CD4-positive, alpha-beta T cell treated with Interleukin-12 subunit alpha and Interleukin-12 subunit beta, for 1 hour (primary cell): Measurements from ENCODE around the gene KIT.

Experiments
- DNase-seq: peaks from one replicate; pipeline ENCODE4 v3.0.0-alpha.2; 2020

KIT gene

DNA sequence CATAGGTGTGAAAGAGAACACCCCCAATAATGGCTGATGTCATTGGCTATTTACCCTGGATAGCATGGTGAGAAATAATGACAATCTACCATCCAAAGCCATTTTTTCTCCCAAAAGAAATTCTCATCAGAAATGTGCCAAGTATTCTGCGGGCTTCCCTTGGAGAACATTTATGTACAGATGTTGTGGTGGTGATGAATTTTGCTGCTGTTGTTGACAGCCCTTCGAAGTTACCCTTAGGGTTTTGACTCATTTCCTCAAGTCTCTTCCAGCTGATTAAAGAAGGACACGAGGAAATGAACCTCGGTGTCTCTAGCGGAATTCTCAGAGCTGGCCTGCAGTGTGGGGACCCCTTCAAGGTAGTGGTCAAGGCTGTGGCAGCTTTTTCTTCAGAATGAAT lies 3.4 kb downstream of the KIT start:
- DNase-seq: no peak

GRCh38 chr4:54661686-54662085 lies 3.9 kb downstream of the KIT start:
- no peak for DNase-seq

GRCh38 chr4:54662123-54662522 lies 4.4 kb downstream of the KIT start:
- no peak for DNase-seq

DNA sequence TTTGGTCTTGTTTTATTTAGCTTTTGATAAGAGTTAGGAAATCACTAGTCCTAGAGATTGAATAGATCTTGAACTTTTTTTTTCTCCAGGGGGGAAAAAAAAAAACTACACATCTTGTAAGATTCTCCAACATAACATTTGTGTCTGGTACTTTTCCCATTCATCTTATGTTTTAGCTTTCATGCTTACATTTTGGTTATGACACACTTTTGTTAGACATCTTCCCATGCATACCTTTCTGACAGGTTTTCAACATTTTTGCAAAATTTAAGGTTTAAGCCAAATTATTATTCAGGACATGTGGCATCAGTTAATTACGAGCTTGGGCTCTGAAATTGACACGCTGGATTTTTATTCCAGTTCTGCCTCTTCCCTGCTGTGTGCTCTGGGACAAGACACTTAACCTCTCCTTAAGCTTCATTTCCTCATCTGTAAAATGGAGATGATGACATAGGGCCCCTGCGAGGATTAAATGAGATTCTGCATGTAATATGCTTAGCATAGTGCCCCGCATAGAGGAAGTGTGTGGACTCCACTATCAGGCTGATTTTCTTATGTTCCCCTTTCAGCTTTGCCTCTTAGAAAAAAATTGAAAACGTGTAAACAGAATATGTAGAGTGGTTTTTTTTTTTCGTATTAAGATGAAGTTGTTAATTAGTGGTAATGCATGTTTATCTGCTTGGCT lies 5.3 kb downstream of the KIT start:
- DNase-seq: no peak

- DNase-seq: no peak
These were observed 6.6 kb downstream of the KIT start for GRCh38 chr4:54664400-54664799.

- no peak for DNase-seq
These were observed 10.4 kb downstream of the KIT start for GRCh38 chr4:54668014-54668611.

GRCh38 chr4:54669831-54670230 lies 12.1 kb downstream of the KIT start:
- no peak for DNase-seq

GRCh38 chr4:54675721-54676461 lies 18.1 kb downstream of the KIT start:
- DNase-seq: no peak

GRCh38 chr4:54676658-54677057 lies 18.9 kb downstream of the KIT start:
- DNase-seq: no peak

DNA sequence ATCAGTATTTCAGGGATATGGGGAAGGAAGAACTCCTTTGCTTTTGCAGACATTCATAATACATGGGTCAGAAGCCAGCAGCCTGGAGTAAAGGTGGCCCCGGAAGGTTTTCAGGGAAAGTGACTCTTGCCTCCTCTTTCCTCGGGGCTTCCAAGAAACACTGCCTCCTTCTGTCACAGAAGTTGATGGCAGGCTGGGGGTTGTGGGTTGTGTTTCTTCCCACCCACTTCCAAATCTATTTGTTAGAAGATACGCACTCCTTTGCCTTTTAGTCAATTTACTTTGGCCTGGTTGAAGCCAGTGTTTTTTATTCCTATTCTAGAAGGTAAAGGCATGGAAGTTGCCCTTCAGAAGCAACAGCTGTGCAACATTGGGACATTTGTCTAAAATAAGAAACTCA lies 19.7 kb downstream of the KIT start:
- DNase-seq: no peak

- no peak for DNase-seq
These were observed 20.3 kb downstream of the KIT start for GRCh38 chr4:54677853-54678650.

- no peak for DNase-seq
These were observed 21.1 kb downstream of the KIT start for GRCh38 chr4:54678826-54679225.

DNA sequence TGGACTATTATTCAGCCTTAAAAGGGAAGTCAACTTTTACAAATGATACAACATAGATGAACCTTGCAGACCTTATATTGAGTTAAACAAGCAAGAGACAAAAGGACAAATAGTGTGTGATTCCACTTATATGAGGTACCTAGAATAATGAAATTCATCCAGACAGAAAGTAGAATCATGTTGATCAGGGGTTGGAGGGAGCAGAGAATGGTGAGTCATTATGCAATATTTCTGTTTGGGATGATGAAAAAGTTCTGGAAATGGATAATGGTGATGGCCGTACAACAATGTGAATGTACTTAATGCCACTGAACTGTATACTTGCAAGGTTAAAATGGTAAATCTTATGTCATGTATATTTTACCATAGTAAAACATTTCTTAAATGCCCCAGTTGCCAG lies 22.1 kb downstream of the KIT start:
- no peak for DNase-seq

GRCh38 chr4:54683616-54684346 lies 26.0 kb downstream of the KIT start:
- DNase-seq: peak; percentile 46

DNA sequence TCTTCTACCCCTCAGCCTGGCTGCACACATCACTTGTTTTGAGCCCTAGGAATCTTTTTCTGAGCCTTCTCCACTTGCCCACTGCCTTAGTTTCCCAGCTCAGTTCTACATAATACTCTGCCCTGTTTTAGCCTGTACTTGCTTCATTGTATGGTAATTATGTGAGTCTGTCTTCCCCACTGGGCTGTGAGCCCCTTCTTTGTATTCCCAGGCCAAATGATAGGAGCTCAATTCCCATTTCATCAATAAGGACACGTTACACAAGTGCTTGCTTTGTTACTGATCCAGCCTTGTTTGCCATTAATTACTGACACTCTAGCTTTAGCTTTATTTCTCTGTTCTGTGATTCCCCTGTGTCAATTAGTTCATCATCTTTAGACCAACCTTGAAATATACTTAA lies 28.1 kb downstream of the KIT start:
- DNase-seq: no peak

DNA sequence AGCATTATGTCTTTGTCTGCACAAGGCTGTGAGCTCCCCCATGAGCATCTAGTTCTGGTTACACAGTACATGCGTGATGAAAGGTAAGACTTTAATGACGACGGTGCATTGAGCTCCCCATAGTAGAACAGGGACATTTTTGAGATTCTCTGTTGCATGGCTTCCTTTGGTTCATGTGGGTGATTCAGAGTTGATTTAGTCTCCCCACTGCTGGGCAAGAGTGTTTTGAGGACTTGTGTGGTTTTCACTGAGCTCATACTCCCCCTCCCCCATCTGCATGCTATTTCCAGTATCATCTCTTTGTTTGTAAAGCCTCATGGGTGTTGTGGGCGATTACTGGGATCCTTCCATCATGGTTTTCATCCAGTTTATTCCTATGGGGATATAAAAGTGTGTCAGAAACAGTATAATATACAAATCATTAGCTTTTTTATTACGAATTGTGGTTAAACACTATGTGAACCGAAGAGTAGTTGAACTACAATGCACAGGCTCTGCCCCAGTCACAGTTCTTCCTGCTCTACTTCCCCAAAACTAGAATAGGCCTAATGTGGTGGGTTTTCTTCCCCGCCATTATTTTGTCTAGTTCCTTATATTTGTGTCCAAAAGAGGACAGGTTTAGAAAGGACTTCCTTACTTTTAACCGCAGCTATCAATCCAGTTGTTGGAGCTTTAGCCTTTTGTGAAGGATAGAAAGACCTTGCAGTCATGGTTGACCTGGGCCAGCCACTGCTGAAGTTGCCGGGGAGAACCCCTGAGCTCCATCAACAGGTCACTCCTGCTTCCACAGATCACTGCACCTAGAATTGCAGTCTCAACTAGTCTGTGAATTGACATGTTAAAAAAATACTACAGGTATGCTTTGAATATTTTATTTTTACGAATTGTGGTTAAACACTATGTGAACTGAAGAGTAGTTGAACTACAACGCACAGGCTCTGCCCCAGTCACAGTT lies 30.4 kb downstream of the KIT start:
- no peak for DNase-seq

GRCh38 chr4:54695337-54695736 lies 37.6 kb downstream of the KIT start:
- no peak for DNase-seq

DNA sequence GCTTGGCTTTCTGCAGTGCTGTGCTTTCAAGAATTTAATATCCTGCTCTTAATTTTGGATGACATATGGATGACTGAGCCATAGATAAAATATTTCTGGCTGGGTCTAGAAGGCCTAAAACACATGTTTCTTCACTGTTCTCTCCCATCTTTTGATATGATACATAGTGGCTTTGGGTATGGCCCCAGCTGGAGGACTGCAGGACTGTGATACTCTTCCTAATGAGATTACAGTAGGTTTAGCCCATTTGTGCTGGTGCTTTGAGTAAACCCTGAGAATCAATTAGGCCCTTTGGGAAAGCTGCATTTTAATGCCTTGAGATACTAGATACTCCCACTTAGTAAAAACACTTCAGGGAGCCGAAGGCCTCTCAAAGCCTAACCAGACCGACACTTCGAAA lies 38.0 kb downstream of the KIT start:
- DNase-seq: no peak

DNA sequence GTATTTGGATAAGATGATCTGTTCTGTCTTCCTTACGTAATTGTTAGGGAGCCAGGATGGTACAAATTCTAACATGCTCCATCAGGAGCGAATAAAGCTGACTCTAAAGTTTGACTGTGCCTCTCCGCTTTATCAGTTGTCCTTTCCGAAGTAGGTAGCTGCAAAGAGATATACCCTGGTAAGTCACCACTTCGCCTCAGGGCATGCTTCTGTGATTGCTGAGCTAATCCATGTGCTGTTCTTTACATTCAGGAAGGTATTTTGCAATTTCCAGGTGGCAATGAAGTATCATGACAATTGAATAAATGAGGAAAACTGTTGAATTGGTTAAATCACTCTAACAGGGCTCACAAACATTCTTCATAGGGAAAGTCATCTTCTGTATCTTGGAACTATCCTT lies 38.9 kb downstream of the KIT start:
- no peak for DNase-seq

GRCh38 chr4:54700986-54701385 lies 43.2 kb downstream of the KIT start:
- no peak for DNase-seq

GRCh38 chr4:54703182-54703581 lies 45.4 kb downstream of the KIT start:
- DNase-seq: no peak

DNA sequence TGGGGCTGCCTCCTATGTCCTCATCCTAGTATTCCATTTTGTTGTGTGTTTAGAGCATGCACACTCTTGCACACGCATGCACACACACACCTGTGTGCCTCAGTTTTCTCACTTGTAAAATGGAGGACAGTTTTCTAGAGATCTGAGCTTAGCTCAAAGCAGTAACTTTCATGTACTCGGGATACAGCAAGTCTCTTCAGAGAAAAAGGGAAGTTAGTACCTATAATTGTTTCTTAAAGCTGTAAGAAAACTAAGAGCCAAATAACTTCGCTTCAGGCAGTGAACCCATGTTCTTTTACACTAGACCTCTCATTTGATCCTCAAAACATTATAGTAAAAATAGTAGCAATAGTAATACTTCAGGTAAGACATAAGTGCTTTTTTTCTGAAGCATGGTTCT lies 49.6 kb downstream of the KIT start:
- no peak for DNase-seq
